HL-60 (cell line): Measurements from ENCODE around the gene GPAM.
"Not testable (repeated sequence)": the region's sequence is repeated elsewhere in the genome, so short reads cannot be mapped to it uniquely, and the experiment has no call there.

Experiments used
- DNase-seq, 2 experiments: peaks; one replicate each; pipeline ENCODE4 v3.0.0-alpha.2; 2010 to 2020; ENCODE audit warnings: low read depth in 1 of 2, low spot score in 1 of 2
- H3K27ac ChIP-seq: fragments of 250-450 bp; sonication (Bioruptor Pico); replicated peaks from 2 replicates; pipeline ENCODE4 v1.5.1; 2020; ENCODE audit warnings: mild to moderate bottlenecking, moderate library complexity
- H3K27me3 ChIP-seq: fragments of 250-450 bp; sonication (Bioruptor Pico); 2 replicates; pipeline ENCODE4 v1.5.1; 2021; ENCODE audit warnings: mild to moderate bottlenecking, moderate library complexity; ENCODE audit not compliant: insufficient read depth, poor library complexity, severe bottlenecking
- H3K4me3 ChIP-seq: replicated peaks from 2 replicates; pipeline ENCODE4 v1.5.1; 2011; ENCODE audit warnings: mild to moderate bottlenecking, control low read depth, low read length; ENCODE audit not compliant: insufficient read depth
- CTCF ChIP-seq: IDR thresholded peaks from one replicate; pipeline ENCODE4 v1.5.1; 2011; ENCODE audit warnings: low read length, control low read depth, inconsistent platforms; ENCODE audit not compliant: insufficient read depth
- GABPA ChIP-seq: IDR thresholded peaks from 2 replicates; pipeline ENCODE4 v1.6.1; 2012; ENCODE audit warnings: low read depth
- POLR2AphosphoS5 ChIP-seq: IDR thresholded peaks from 2 replicates; pipeline ENCODE4 v1.6.1; 2012; ENCODE audit warnings: low read depth
- REST ChIP-seq: IDR thresholded peaks from 2 replicates; pipeline ENCODE4 v1.6.1; 2012; ENCODE audit warnings: low read depth; ENCODE audit not compliant: insufficient replicate concordance
- SPI1 ChIP-seq: IDR thresholded peaks from 2 replicates; pipeline ENCODE4 v1.6.1; 2012; ENCODE audit warnings: low read depth, mild to moderate bottlenecking, borderline replicate concordance

Gene GPAM

GRCh38 chr10:112228366-112229088, 45.0 kb upstream of the GPAM start:
- not testable (repeated sequence) for DNase-seq, H3K27ac ChIP-seq, H3K4me3 ChIP-seq
- TF ChIP-seq REST = peak; percentile 82
- peaks cover 28% of the 10 kb centered on the region for H3K27me3 ChIP-seq

GRCh38 chr10:112227331-112227987, 43.9 kb upstream of the GPAM start:
- peak; percentile 92 for TF ChIP-seq POLR2AphosphoS5
- no peak for TF ChIP-seq SPI1

GRCh38 chr10:112226439-112227248, 43.1 kb upstream of the GPAM start:
- Histone ChIP-seq H3K27me3 (peaks cover 30% of the 10 kb centered on the region), H3K4me3 (no peak overlapping the region), H3K27ac (no peak overlapping the region)
- no peak for TF ChIP-seq SPI1
- TF ChIP-seq GABPA = no peak
- no peak for TF ChIP-seq REST
- no peak for TF ChIP-seq POLR2AphosphoS5
- no peak for TF ChIP-seq CTCF
- no peak for DNase-seq

More at GRCh38 chr10:112227331-112227987, 43.9 kb upstream of the GPAM start:
- Histone ChIP-seq H3K27ac (no peak overlapping the region), H3K27me3 (peaks cover 30% of the 10 kb centered on the region), H3K4me3 (no peak overlapping the region)
- DNase-seq = peak; percentile 72 to 76

- H3K4me3 ChIP-seq = no peak overlapping the region
- TF ChIP-seq REST = no peak
- no peak overlapping the region for H3K27ac ChIP-seq
- DNase-seq = no peak
- H3K27me3 ChIP-seq = peaks cover 22% of the 10 kb centered on the region
These were observed 42.3 kb upstream of the GPAM start for GRCh38 chr10:112225771-112226438.
